HG03064 (cell line): Measurements from ENCODE around the gene CD180.

Source experiments
- ATAC-seq: cut with Tn5 transposase; IDR thresholded peaks from one replicate; pipeline ENCODE4 v1.9.1; 2021; ENCODE audit warnings: low read depth; ENCODE audit not compliant: unreplicated experiment

Gene CD180

DNA sequence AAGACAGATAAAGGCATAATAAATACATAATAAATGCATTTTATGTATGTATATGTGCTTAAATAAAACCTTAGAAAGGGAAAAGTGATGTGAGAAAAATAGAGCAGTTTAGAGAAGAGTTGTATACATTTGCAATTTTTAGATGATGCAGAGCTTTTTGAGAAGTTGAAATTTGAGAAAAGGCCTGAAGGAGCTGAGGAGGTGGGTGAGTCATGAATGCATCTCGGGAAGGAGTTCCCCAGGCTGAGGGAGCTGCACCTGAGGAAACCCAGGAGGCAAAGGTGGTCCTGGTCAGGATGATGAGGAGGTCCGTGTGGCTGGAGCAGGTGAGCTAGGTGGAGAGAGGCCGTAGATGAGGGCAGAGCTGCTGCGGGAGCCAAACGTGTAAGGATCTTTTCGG is 17.4 kb upstream of the CD180 start:
- no peak for ATAC-seq

- ATAC-seq: no peak
Observed at GRCh38 chr5:67211926-67212325, 15.3 kb upstream of the CD180 start.

- no peak for ATAC-seq
Observed at GRCh38 chr5:67209141-67209771, 12.7 kb upstream of the CD180 start.

GRCh38 chr5:67208403-67208802 is 11.8 kb upstream of the CD180 start:
- ATAC-seq: no peak

DNA sequence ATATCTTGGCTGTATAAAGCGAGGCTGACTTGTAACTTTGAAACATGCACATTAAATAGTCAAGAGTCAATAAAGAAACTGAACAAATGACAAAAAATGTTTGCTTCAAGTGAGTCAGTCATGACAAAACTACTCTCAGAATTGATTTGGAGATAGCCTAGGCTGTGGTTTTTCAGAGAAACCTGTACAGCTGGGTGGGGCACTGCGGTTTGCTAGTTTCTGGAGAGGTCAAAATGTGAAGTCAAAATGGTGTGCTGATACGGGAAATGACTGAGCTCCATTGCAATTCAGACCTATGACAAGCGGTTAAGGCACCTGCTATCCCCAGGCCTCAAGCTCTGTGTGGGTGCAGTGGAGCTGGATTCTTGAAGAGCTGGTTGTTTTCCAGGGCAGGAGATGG is 10.3 kb upstream of the CD180 start:
- peak; percentile 80 for ATAC-seq

- peak; percentile 36 for ATAC-seq
Observed at GRCh38 chr5:67206461-67206860, 9.9 kb upstream of the CD180 start.

DNA sequence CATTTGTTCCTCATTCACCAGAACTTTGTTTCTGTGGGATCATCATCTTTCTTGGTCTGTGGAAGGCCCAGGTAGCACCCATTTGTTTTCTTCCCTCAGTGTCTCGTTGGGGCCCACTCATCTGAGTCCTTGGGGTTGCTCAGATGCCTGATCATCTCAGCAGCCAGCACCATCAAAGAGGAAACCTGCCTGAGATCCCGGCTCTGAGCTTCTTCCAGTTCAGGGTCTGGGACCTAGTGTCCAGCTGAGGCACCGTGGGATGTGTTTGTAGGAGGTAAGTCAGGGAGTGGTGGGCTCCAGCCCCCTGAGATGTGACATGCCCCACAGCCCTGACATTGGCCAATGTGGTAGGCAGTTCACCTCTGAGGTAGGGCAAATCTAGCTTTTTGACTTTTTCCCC is 9.4 kb upstream of the CD180 start:
- no peak for ATAC-seq

DNA sequence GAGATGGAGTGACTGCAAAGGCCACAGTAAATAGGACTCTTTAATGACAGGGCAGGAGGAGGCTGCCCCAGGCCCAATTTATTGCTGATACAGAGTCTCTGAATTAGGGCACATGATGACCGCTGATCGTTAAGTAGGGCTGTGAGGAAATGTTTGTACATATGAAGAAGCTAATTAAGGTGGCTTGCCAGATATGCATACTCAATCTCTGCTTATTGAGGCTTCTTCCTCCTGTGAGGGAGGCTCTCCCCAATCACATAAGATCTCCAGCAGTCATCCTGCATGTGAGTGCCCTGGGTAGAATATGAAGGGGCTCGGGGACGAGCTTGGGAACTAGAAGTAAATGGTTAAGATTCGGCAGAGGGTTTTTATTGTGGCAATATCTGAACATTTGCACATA is 8.2 kb upstream of the CD180 start:
- no peak for ATAC-seq

DNA sequence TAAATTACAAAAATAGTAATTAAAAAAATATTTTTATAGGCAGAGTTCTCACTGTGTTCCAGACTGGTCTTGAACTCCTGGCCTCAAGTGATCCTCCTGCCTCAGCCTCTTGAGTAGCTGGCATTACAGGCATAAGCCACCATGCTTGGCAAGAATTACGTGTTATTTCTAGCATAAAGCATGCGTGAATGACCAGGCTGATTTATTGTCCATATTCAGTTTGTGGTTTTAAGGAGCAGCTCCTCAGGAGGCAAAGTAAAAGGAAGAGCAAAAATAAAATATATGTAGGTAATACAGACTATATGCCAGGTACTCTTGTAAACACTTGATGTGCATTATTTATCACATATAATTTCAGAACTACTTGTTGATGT is 7.1 kb upstream of the CD180 start:
- no peak for ATAC-seq

GRCh38 chr5:67202828-67203227 is 6.2 kb upstream of the CD180 start:
- ATAC-seq: no peak

GRCh38 chr5:67201897-67202549 is 5.4 kb upstream of the CD180 start:
- no peak for ATAC-seq

- ATAC-seq: no peak
Observed at GRCh38 chr5:67200809-67201562, 4.4 kb upstream of the CD180 start.

GRCh38 chr5:67199859-67200258 is 3.3 kb upstream of the CD180 start:
- no peak for ATAC-seq

- ATAC-seq: no peak
Observed at GRCh38 chr5:67198917-67199316, 2.3 kb upstream of the CD180 start.

DNA sequence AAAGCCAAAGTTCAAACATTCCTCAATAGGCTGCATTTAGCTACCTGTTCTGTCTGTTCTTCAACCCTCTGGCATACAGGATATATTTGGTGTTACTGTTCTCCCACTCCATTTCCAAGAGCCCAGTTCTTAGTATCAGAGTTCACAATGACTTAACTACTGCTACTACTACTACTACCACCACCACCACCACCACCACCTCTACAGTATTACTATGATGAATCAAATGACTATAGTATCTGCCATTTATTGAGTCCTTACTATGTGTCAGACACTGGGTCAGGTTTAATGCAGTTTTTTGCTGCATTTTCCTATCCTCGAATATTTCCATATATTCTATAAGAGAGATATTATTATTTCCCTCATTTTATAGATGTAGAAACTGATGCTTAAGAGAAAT is 937 bp upstream of the CD180 start:
- no peak for ATAC-seq

- no peak for ATAC-seq
Observed at GRCh38 chr5:67195406-67196275, 958 bp downstream of the CD180 start.

DNA sequence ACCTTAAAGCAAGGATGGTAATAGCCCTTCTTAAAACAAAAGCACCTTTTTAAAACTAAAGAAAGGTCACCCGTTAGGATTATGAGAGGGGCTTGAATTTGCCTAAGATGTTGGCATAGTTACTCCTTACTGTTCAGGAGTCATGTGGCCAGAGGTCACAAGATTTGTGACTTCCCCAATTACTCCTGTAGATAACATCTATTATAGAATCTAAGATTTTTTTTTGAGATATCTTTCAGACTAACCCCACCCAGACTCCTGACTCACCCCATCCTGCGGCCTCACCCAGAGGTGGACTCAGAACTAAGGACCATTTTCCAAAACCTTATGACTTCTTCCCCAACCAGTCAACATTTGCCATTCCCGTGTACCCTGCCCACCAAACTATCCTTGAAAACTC is 2.4 kb downstream of the CD180 start:
- no peak for ATAC-seq

DNA sequence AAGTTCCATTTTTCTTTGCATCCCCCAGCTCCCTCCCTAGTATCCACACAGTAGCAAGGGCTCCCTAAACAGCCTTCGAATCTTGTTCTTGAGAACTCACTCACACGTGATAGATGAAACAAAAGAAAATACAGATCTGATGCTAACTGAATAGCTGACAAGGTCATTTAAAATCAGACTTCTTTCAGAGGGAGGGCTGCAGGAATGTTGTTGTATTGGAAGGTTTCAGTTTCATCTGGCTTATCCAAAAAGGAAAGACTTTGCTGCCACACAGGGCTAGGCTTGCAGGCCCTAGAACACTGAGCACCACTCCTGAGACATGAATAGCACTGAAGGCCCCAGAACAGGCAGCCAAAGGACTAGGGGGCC is 3.2 kb downstream of the CD180 start:
- ATAC-seq: no peak

GRCh38 chr5:67192719-67193438 is 3.7 kb downstream of the CD180 start:
- no peak for ATAC-seq

DNA sequence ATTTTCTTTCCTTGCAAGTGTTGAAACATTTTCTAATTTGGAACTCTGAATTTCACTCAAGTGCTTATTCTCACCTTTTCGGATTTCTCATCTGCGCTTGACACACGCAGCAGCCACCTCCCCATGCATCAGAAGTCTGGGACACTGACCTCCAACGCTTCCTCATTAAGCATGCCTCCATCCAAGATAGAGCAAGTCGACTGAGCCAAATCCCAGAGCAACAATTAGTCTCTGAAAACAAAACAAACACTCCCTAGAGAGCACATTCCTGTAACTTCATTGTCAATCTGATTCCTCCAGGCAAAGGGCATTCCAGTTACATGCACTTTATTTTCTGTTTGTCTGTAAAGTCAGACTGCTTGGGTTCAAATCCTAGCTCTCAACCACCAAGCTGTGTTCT is 5.7 kb downstream of the CD180 start:
- ATAC-seq: no peak
